SK-N-SH (cell line): Measurements from ENCODE around the gene MARCHF3. TPM values are rescaled to one million over a fixed set of nuclear protein-coding genes. Genes with fewer than 3 reads are reported as not detected.

Source experiments
- CTCF ChIA-PET: fragments of 300-600, 350-600 bp; formaldehyde crosslinking; extraction: SDS; loops from one replicate; lab custom pipeline; 2021; lab: Yijun Ruan, JAX
- POLR2A ChIA-PET: fragments of 350-600 bp; sonication (Branson Sonifier 250); formaldehyde crosslinking; extraction: SDS; loops from one replicate; lab custom pipeline; 2020; ENCODE audit warnings: antibody characterized with exemption, inconsistent platforms; lab: Yijun Ruan, JAX
- DNase-seq: peaks from one replicate; pipeline ENCODE4 v3.0.0; 2012
- H2AFZ ChIP-seq: fragments of 200-600 bp; sonication (generic); 2 replicates; pipeline ENCODE4 v1.8.1; 2016; ENCODE audit warnings: antibody characterized with exemption, mild to moderate bottlenecking, low read depth
- H3F3A ChIP-seq: fragments of 200-600 bp; sonication (generic); replicated peaks from 2 replicates; pipeline ENCODE3; 2016; ENCODE audit warnings: antibody characterized with exemption, mild to moderate bottlenecking; ENCODE audit not compliant: insufficient read depth
- H3K27ac ChIP-seq, 2 experiments: fragments of 200-500 bp in 1 of 2; fragments of 200-600 bp in 1 of 2; sonication (Bioruptor generic) in 1 of 2; sonication (generic), shearing (Covaris generic) in 1 of 2; 2 replicates each; pipeline versions ENCODE4 v1.5.1 to v1.6.1; 2014 to 2016; ENCODE audit warnings: low read depth in 2 of 2, inconsistent platforms in 1 of 2, low read length in 1 of 2, mild to moderate bottlenecking in 1 of 2, mixed read lengths in 1 of 2
- H3K27me3 ChIP-seq: fragments of 200-600 bp; sonication (generic), shearing (Covaris generic); 2 replicates; pipeline ENCODE4 v1.6.1; 2016; ENCODE audit warnings: mixed run types; ENCODE audit not compliant: insufficient read depth
- H3K36me3 ChIP-seq, 2 experiments: fragments of 200-500 bp in 1 of 2; fragments of 200-600 bp in 1 of 2; sonication (Bioruptor generic) in 1 of 2; sonication (generic) in 1 of 2; replicated peaks in 1 of 2; 2 replicates each; pipeline versions ENCODE3 to v1.5.1; 2014 to 2016; ENCODE audit warnings: low read length in 1 of 2, mild to moderate bottlenecking in 1 of 2; ENCODE audit not compliant: insufficient read depth in 2 of 2, control insufficient read depth in 1 of 2
- H3K4me1 ChIP-seq, 2 experiments: fragments of 200-500 bp in 1 of 2; fragments of 200-600 bp in 1 of 2; sonication (Bioruptor generic) in 1 of 2; sonication (generic), shearing (Covaris generic) in 1 of 2; 2 replicates each; pipeline versions ENCODE4 v1.5.1 to v1.6.1; 2014 to 2016; ENCODE audit warnings: low read depth in 1 of 2, low read length in 1 of 2, mixed run types in 1 of 2; ENCODE audit not compliant: insufficient read depth in 2 of 2, control insufficient read depth in 1 of 2
- H3K4me2 ChIP-seq: fragments of 200-600 bp; sonication (generic), shearing (Covaris generic); 2 replicates; pipeline ENCODE4 v1.6.1; 2017; ENCODE audit warnings: mixed run types
- H3K4me3 ChIP-seq, 2 experiments: fragments of 200-500 bp in 1 of 2; fragments of 200-600 bp in 1 of 2; sonication (Bioruptor generic) in 1 of 2; sonication (generic), shearing (Covaris generic) in 1 of 2; 2 replicates each; pipeline versions ENCODE4 v1.5.1 to v1.8.1; 2014 to 2016; ENCODE audit warnings: low read depth in 2 of 2, inconsistent platforms in 1 of 2, low read length in 1 of 2, mild to moderate bottlenecking in 1 of 2, mixed read lengths in 1 of 2, moderate library complexity in 1 of 2
- H3K79me2 ChIP-seq: fragments of 200-600 bp; sonication (generic); 2 replicates; pipeline ENCODE4 v1.8.1; 2017; ENCODE audit warnings: mild to moderate bottlenecking; ENCODE audit not compliant: insufficient read depth
- H3K9ac ChIP-seq: fragments of 200-600 bp; sonication (generic); 2 replicates; pipeline ENCODE4 v1.6.1; 2017; ENCODE audit warnings: mixed run types
- H3K9me2 ChIP-seq: fragments of 200-600 bp; sonication (generic); 2 replicates; pipeline ENCODE4 v1.6.1; 2017; ENCODE audit warnings: mixed run types
- H3K9me3 ChIP-seq: fragments of 200-600 bp; sonication (generic); 2 replicates; pipeline ENCODE4 v1.6.1; 2017; ENCODE audit warnings: mixed run types, mild to moderate bottlenecking, moderate library complexity
- H4K20me1 ChIP-seq: fragments of 200-600 bp; sonication (generic); 2 replicates; pipeline ENCODE4 v1.6.1; 2017; ENCODE audit warnings: mild to moderate bottlenecking, mixed run types; ENCODE audit not compliant: insufficient read depth
- CTCF ChIP-seq: fragments of 200-600 bp; sonication (generic); IDR thresholded peaks from 2 replicates; pipeline ENCODE4 v1.6.1; 2017; ENCODE audit warnings: antibody characterized with exemption, mild to moderate bottlenecking, moderate library complexity
- ELF1 ChIP-seq: IDR thresholded peaks from 2 replicates; pipeline ENCODE4 v1.4.0; 2012
- EP300 ChIP-seq, 2 experiments: IDR thresholded peaks; 2 replicates each; pipeline versions ENCODE4 v1.4.0 to v1.6.1; 2012; ENCODE audit warnings: borderline replicate concordance in 1 of 2, low read depth in 1 of 2, low read length in 1 of 2
- EZH2phosphoT487 ChIP-seq: fragments of 200-600 bp; sonication (generic); IDR thresholded peaks from 2 replicates; pipeline ENCODE4 v1.6.1; 2017; ENCODE audit warnings: low read depth, mixed run types, mild to moderate bottlenecking, antibody characterized with exemption, moderate library complexity, borderline replicate concordance
- FOXM1 ChIP-seq: IDR thresholded peaks from 2 replicates; pipeline ENCODE4 v1.4.0; 2012; ENCODE audit warnings: low read depth, mild to moderate bottlenecking
- GATA2 ChIP-seq: sonication (generic); formaldehyde crosslinking; IDR thresholded peaks from 2 replicates; pipeline ENCODE4 v1.5.0; 2020; ENCODE audit warnings: mild to moderate bottlenecking, missing genetic modification reagents
- JUND ChIP-seq: IDR thresholded peaks from 2 replicates; pipeline ENCODE4 v1.4.0; 2012
- MEF2A ChIP-seq: IDR thresholded peaks from 2 replicates; pipeline ENCODE4 v1.4.0; 2012; ENCODE audit warnings: low read depth, borderline replicate concordance
- MXI1 ChIP-seq: IDR thresholded peaks from 2 replicates; pipeline ENCODE4 v1.6.1; 2012; ENCODE audit warnings: mild to moderate bottlenecking, low read depth, low read length, improper control_type of control experiment
- PBX3 ChIP-seq: IDR thresholded peaks from 2 replicates; pipeline ENCODE4; 2012
- POLR2AphosphoS5 ChIP-seq: IDR thresholded peaks from 2 replicates; pipeline ENCODE4 v1.6.1; 2012; ENCODE audit warnings: low read depth, low read length
- RAD21 ChIP-seq: IDR thresholded peaks from 2 replicates; pipeline ENCODE4 v1.6.1; 2012; ENCODE audit warnings: mild to moderate bottlenecking, low read length
- SMC3 ChIP-seq: IDR thresholded peaks from 2 replicates; pipeline ENCODE4 v1.6.1; 2012; ENCODE audit warnings: low read depth, low read length, improper control_type of control experiment
- TAF1 ChIP-seq: IDR thresholded peaks from 2 replicates; pipeline ENCODE4 v1.6.1; 2012; ENCODE audit warnings: low read depth, mild to moderate bottlenecking, low read length, moderate library complexity, borderline replicate concordance
- TCF12 ChIP-seq: IDR thresholded peaks from 2 replicates; pipeline ENCODE4 v1.4.0; 2012
- TEAD4 ChIP-seq: IDR thresholded peaks from 2 replicates; pipeline ENCODE4 v1.4.0; 2012; ENCODE audit warnings: mild to moderate bottlenecking, borderline replicate concordance; ENCODE audit not compliant: insufficient read depth
- USF1 ChIP-seq: IDR thresholded peaks from 2 replicates; pipeline ENCODE4 v1.4.0; 2012; ENCODE audit warnings: low read depth, borderline replicate concordance
- YY1 ChIP-seq: IDR thresholded peaks from 2 replicates; pipeline ENCODE4 v1.4.0; 2012; ENCODE audit warnings: low read depth, mild to moderate bottlenecking
- WGBS: methylation state at CpG from one replicate; pipeline ENCODE4 v1.1.6; 2017; ENCODE audit warnings: low lambda C conversion rate; 5-methylcytosine and 5-hydroxymethylcytosine counted together
- polyA plus RNA-seq, 3 experiments: library from polyadenylated mRNA; depleted of rRNA; stranded (reverse); fragments of >200 nt; gene quantifications; 2 replicates each; pipeline ENCODE4 v1.2.3, GENCODE V29; 2012
- TF ChIP-seq, protein P1 (sequence below): IDR thresholded peaks from 2 replicates; pipeline ENCODE4 v1.4.0; 2012; ENCODE audit warnings: low read depth

MARCHF3 gene
- polyA plus RNA-seq, 1 of the 3 experiments (the other 2 are of a cell fraction), result 21.5 TPM

DNA sequence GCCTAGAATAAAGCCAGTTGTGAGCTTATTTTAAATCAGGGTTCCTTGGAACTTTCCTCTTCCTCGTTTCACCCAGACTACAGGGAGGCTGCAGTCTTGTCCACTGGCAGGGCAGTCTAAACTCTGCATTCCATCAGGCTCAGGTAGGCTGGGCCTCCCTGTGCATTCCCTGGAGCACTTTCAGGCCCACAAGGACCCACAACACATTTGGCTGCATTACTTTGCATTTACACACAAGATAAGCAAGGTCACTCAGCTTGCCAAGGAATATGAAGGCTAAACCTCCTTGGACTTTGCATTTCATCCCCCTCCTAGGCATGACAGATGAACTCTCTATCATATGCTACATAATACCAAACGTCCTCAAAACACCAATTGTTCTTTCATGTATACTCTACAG lies 104.2 kb downstream of the MARCHF3 start:
- no peak overlapping the region for H2AFZ ChIP-seq
- no peaks in the 10 kb centered on the region for H4K20me1 ChIP-seq
- H3K4me3 ChIP-seq, result no peak overlapping the region
- CTCF ChIA-PET, result no interaction called here
- H3K4me1 ChIP-seq, result peaks cover 0 to 9% of the 10 kb centered on the region in 2 experiments; a peak in 1 of 4 replicates
- H3K36me3 ChIP-seq, result no peaks in the 10 kb centered on the region
- TF ChIP-seq USF1 (no peak), FOXM1 (no peak), MEF2A (no peak), JUND (no peak), MXI1 (no peak), SMC3 (no peak), GATA2 (no peak), TCF12 (no peak), RAD21 (no peak), EP300 (IDR thresholded peaks at IDR 0.05; ENCODE audit: borderline replicate concordance in 1 of 2, low read depth in 1 of 2, low read length in 1 of 2) (no peak), ELF1 (no peak), CTCF (no peak), EZH2phosphoT487 (no peak), TEAD4 (no peak), PBX3 (no peak), YY1 (no peak), POLR2AphosphoS5 (no peak), TAF1 (no peak)
- TF ChIP-seq, protein P1, sequence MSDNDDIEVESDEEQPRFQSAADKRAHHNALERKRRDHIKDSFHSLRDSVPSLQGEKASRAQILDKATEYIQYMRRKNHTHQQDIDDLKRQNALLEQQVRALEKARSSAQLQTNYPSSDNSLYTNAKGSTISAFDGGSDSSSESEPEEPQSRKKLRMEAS, result no peak
- TF ChIP-seq, all 33 proteins: peak for 0
- Histone ChIP-seq H3K79me2 (no peaks in the 10 kb centered on the region), H3K9me3 (no peaks in the 10 kb centered on the region), H3K9ac (no peak overlapping the region), H3K27ac (no peak overlapping the region), H3F3A (no peaks in the 10 kb centered on the region), H3K4me2 (no peak overlapping the region), H3K27me3 (no peaks in the 10 kb centered on the region), H3K9me2 (no peaks in the 10 kb centered on the region)
- DNase-seq, result no peak
- 76% methylated on average over 2 of the region's 2 CpGs for WGBS
- POLR2A ChIA-PET, result no interaction called here
